ENCODE data around the gene SLC39A10.

The SLC39A10 gene

DNA sequence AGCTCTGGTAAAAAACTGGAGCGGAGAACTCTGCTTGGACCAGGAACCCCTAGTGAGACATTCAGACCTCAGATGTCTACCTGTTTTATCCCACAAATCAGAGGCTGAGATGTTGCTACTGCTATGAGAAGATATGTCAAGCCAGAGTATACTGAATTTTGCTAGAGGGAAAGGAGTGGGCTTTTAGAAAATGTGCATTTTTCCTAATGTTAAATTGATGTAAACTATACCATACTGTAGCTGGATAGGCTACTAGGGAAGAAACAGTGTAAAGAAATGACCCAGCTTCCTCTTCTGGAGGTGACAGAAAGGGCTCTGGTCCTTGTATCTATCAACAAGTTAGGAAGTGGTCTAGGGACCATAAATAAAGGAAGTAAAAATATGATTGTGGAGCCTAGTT is 65.0 kb downstream of the SLC39A10 start:
- no peak for DNase-seq (ENCODE audit: extremely low read depth in 1 of 2, low read depth in 1 of 2)

DNA sequence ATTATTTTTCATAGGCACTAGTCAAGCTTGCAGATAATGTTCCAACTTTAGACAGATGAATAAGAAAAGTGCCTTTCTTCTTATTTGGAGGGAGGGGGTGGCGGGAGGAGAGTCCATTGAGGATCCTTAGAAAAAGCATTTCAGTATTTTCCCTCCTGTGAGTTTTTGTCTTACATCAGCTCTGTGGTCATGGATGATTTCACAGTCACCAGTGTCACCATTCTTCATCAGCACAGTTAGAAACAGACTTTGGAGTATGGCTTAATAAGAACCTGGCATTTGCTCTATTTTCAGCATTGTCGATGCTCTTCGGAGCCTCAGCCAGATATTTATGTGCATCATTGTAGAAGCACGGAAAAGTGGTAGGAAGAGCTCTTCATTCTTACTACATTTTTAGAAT is 70.1 kb downstream of the SLC39A10 start:
- no peak for DNase-seq (ENCODE audit: extremely low read depth in 1 of 2, low read depth in 1 of 2)

GRCh38 chr2:195730912-195731311 is 73.9 kb downstream of the SLC39A10 start:
- DNase-seq (ENCODE audit: extremely low read depth in 1 of 2, low read depth in 1 of 2): no peak

DNA sequence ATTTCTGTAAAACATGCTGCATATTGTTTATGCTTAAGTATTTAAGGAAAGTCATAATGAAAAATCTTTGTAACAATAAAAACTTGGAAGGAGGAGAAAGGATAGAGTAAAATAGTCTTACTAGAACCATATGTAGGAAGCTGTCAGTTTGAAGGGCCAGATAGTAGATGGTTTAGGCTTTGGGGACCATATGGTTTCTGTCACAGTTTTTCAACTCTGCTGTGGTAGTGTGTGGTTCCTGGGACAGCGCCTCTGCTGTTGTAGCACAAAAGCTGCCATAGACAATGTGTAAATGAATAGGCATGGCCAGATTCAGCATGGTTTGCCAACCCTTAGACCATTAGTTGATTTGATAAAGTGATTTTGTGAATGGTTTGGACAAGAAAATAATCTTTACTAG is 75.5 kb downstream of the SLC39A10 start:
- DNase-seq (ENCODE audit: extremely low read depth in 1 of 2, low read depth in 1 of 2): no peak

- DNase-seq (ENCODE audit: extremely low read depth in 1 of 2, low read depth in 1 of 2): no peak
Measured at GRCh38 chr2:195733831-195734230, 76.8 kb downstream of the SLC39A10 start.

- DNase-seq (ENCODE audit: extremely low read depth in 1 of 2, low read depth in 1 of 2): no peak
Measured at GRCh38 chr2:195734395-195734794, 77.4 kb downstream of the SLC39A10 start.

- DNase-seq (ENCODE audit: extremely low read depth in 1 of 2, low read depth in 1 of 2): no peak
Measured at GRCh38 chr2:195734931-195735330, 77.9 kb downstream of the SLC39A10 start.

GRCh38 chr2:195735347-195735746 is 78.3 kb downstream of the SLC39A10 start:
- no peak for DNase-seq (ENCODE audit: extremely low read depth in 1 of 2, low read depth in 1 of 2)

DNA sequence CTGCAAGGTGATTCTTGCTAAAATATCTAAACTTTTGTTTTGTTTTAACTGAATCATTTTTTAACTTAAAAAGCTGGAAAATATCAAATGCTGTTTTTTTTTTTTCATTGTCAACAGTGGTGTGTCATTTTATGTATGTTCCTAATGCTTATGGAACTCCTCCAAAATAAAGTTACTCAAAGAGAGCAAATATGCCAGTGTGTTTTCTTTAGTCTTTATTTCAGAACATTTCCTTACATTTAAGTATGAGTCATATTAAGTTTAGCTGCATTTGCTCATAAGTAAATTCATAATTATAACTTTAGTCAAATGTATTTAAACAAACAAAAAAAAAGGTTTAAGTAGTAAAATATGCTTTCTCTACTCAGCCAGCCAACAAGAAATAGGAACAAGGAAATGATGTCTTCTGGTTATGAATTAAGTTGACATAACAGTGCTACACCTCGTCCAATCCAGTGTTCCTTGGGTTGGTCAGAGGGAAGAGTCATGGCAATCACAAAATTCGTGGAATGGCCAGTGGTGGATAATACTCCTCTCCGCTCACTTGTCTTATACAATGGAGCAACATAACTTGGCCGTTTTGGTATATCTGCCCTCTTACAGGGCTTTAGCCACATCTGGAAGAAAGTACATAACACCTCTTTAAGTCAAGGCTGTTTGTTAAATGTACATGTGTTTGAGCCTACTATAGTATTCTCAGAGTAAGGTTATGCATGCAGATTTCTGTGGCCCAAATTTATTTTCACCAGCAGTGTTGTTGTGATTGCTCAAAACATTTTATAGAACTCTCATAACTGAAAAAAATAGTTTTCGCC is 80.7 kb downstream of the SLC39A10 start:
- no peak for DNase-seq (ENCODE audit: extremely low read depth in 1 of 2, low read depth in 1 of 2)

GRCh38 chr2:195741191-195741590 is 84.2 kb downstream of the SLC39A10 start:
- DNase-seq (ENCODE audit: extremely low read depth in 1 of 2, low read depth in 1 of 2): no peak

DNA sequence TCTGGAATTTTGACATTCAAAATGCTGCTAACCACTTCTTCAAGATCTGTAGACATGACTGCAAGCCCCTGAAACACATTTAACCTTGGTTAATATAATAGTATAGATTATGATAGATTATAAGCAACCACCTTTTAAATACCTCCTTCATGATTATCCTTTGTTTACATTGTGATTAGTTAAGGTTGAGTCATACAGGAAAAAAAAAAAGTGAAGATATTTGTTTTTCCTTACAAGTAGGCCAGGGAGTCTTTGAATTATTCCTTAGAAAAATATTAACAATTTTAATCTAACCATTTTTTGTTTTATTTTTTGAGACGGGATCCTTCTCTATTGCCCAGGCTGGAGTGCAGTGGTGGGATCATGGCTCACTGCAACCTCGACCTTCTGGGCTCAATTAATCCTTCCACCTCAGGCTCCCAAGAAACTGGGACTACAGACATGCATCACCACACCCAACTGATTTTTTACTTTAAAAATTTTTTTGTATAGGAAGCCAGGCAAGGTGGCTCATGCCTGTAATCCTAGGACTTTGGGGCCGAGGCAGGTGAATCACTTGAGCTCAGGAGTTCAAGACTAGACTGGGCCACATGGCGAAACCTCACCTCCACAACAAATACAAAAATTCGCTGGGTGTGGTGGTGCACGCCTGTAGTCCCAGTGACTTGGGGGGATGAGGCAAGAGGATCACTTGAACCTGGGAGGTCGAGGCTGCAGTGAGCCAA is 99.4 kb downstream of the SLC39A10 start:
- no peak for DNase-seq (ENCODE audit: extremely low read depth in 1 of 2, low read depth in 1 of 2)

DNA sequence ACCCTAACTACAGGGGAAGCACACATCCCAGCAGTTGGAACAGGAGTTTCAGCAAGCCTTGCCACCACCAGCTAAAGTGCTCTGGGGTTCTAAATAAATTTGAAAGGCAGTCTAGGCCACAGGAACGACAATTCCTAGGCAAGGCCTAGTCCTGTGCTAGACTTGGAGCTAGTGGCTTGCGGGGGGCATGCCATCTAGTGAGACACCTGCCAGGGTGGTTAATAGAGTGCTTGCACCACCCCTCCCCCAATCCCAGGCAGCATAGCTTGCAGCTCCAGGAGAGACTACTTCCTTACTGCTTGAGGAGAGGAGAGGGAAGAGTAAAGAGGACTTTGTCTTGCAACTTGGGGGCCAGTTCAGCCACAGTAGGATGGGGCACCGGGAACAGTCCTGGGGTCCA is 101.8 kb downstream of the SLC39A10 start:
- DNase-seq (ENCODE audit: extremely low read depth in 1 of 2, low read depth in 1 of 2): no peak

GRCh38 chr2:195759877-195760276 is 102.9 kb downstream of the SLC39A10 start:
- DNase-seq (ENCODE audit: extremely low read depth in 1 of 2, low read depth in 1 of 2): no peak

DNA sequence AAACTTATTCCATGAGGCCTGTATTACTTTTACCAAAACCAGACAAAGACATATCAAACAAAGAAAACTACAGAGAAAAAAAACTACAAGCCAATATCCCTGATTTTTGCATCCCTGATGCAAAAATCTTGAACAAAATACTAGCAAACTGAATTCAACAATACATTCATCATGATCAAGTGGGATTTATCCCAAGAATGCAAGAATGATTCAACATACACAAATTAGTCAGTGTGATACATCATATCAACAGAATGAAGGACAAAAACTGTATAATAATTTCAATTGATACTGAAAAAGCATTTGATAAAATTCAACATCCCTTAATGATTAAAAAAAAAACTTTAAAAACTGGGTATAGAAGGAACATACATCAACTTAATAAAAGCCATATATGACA is 106.8 kb downstream of the SLC39A10 start:
- no peak for DNase-seq (ENCODE audit: extremely low read depth in 1 of 2, low read depth in 1 of 2)

GRCh38 chr2:195766691-195767090 is 109.7 kb downstream of the SLC39A10 start:
- no peak for DNase-seq (ENCODE audit: extremely low read depth in 1 of 2, low read depth in 1 of 2)

DNA sequence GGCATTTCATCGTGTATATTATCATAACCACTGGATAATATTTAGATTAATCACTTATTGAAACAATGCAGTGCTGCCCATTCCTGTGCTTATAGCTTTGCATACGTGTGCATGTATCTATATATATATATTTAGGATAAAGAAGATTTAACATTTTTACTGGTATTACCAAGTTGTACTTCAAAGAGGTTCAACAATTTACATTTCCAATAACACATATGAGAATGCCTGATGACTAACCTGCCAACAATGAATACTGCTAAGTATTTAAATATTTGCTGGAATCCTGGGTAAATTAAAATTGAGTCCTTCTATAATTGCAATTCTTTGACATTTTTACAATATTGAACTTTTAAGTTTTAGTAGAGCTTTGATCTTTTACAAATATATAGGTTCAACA is 111.4 kb downstream of the SLC39A10 start:
- no peak for DNase-seq (ENCODE audit: extremely low read depth in 1 of 2, low read depth in 1 of 2)

DNA sequence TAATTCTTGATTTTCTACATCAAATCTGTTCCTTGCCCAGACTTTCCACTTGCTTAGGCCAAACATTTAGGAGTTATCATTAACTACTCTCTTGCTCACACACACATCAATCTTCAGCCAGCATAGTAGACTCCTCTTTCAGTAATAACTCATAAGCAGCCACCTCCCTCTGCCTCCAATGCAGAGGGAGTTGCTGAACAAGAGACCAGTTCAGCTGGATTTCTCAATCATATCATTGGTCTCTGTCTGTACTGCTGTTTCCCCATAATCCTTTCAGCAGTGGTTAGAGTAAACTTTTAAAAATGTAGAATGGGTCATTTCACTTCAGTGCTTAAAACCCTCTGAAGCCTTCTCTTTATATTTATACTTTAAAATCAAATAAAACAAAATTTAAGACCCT is 112.9 kb downstream of the SLC39A10 start:
- no peak for DNase-seq (ENCODE audit: extremely low read depth in 1 of 2, low read depth in 1 of 2)

DNA sequence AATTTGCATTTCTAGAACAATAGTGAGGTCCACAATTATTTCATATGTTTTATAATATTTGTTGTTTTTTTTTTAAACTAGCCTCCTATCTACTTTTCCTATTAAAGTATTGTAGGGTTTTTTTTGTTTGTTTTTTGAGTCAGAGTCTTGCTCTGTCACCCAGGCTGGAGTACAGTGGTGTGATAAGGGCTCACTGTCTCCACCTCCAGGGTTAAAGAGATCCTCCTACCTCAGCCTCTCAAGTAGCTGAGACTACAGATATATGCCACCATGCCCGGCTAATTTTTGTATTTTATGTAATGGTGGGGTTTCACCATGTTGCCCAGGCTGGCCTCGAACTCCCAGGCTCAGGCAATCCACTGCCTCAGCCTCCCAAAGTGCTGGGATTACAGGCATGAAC is 122.5 kb downstream of the SLC39A10 start:
- no peak for DNase-seq (ENCODE audit: extremely low read depth in 1 of 2, low read depth in 1 of 2)

- DNase-seq (ENCODE audit: extremely low read depth in 1 of 2, low read depth in 1 of 2): no peak
Measured at GRCh38 chr2:195782156-195782555, 125.1 kb downstream of the SLC39A10 start.

All from stimulated activated CD8-positive, alpha-beta memory T cell treated with anti-CD3 and anti-CD28 coated beads, Interleukin-7, amount 100 ng/mL, for 48 hours (primary cell).